OCI-LY3 (cell line): Measurements from ENCODE around the gene NT5DC1.
"Not testable (repeated sequence)": the region's sequence is repeated elsewhere in the genome, so short reads cannot be mapped to it uniquely, and the experiment has no call there.

Experiments used
- H2AFZ ChIP-seq: fragments of 200-600, 300-600 bp; shearing (Covaris generic); 2 replicates; pipeline ENCODE4 v1.6.0; 2014; ENCODE audit warnings: antibody characterized with exemption, low read depth, low read length
- H3K27ac ChIP-seq: fragments of 200-600, 300-600 bp; sonication (generic); 2 replicates; pipeline ENCODE4 v1.5.1; 2014; ENCODE audit warnings: mild to moderate bottlenecking, low read length, moderate library complexity, mixed read lengths
- H3K27me3 ChIP-seq: fragments of 200-600, 300-600 bp; sonication (generic); 2 replicates; pipeline ENCODE4 v1.6.1; 2014; ENCODE audit warnings: low read depth, low read length, mixed read lengths
- H3K36me3 ChIP-seq: fragments of 200-600, 300-600 bp; sonication (generic); replicated peaks from 2 replicates; pipeline ENCODE3; 2014; ENCODE audit warnings: low read depth, low read length, mixed read lengths
- H3K4me1 ChIP-seq: fragments of 300-600, 200-600 bp; sonication (generic); 2 replicates; pipeline ENCODE4 v1.6.1; 2014; ENCODE audit warnings: low read length, mixed read lengths
- H3K4me2 ChIP-seq: fragments of 200-600, 300-600 bp; sonication (generic); 2 replicates; pipeline ENCODE4 v1.6.1; 2014; ENCODE audit warnings: low read length, mixed read lengths
- H3K4me3 ChIP-seq: fragments of 300-600, 200-600 bp; sonication (generic); 2 replicates; pipeline ENCODE4 v1.5.1; 2014; ENCODE audit warnings: antibody characterized with exemption, mild to moderate bottlenecking, low read length, moderate library complexity
- H3K79me2 ChIP-seq: fragments of 300-600, 200-600 bp; shearing (Covaris generic); 2 replicates; pipeline ENCODE4 v1.6.1; 2014; ENCODE audit warnings: mild to moderate bottlenecking, low read length, mixed read lengths
- H3K9ac ChIP-seq: fragments of 300-600, 200-600 bp; shearing (Covaris generic); 2 replicates; pipeline ENCODE4 v1.6.0; 2014; ENCODE audit warnings: mild to moderate bottlenecking, low read length, moderate library complexity
- H3K9me3 ChIP-seq: fragments of 200-600, 300-600 bp; shearing (Covaris generic); 2 replicates; pipeline ENCODE4 v1.6.1; 2014; ENCODE audit warnings: low read length, mixed read lengths; ENCODE audit not compliant: insufficient read depth
- H4K20me1 ChIP-seq: fragments of 200-600, 300-600 bp; sonication (generic); 2 replicates; pipeline ENCODE4 v1.6.1; 2016; ENCODE audit warnings: low read length, mixed read lengths; ENCODE audit not compliant: insufficient read depth
- EZH2phosphoT487 ChIP-seq: fragments of 200-600 bp; shearing (Covaris generic); IDR thresholded peaks from 2 replicates; pipeline ENCODE4 v1.6.1; 2018; ENCODE audit warnings: antibody characterized with exemption, mixed run types, low read depth
- TF ChIP-seq, protein P1 (sequence below): fragments of 200-600, 300-600 bp; sonication (generic); IDR thresholded peaks from 2 replicates; pipeline ENCODE4 v1.5.1; 2014; ENCODE audit warnings: antibody characterized with exemption, low read length, low read depth

NT5DC1 gene

DNA sequence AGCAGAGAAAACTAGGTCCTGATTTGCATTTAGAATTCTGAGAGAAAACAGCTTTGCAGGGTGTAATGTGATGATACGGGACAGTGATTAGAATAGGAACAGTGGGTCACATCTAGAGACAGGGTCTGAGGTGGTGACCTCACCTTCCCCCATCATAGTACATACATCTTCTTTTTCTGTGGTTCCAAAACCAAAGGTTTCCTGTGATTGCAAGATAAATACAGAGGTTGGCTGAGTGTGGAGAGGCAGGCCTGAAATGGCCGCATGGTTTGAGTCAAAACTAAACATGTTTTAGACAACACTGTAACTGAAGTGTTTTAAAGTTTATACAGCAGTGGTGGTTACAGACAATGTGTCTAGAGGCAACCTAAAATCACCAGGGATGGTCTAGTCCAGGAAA, 10.4 kb upstream of the NT5DC1 start:
- Histone ChIP-seq H3K4me1 (peaks cover 55% of the 10 kb centered on the region), H3K79me2 (peaks cover 4% of the 10 kb centered on the region; the same call in 1 of the 2 replicates), H3K27me3 (no peaks in the 10 kb centered on the region), H3K4me2 (peak overlapping the region; percentile 12), H3K27ac (peak overlapping the region; percentile 97), H2AFZ (peak overlapping the region; percentile 69), H3K9ac (no peak overlapping the region), H4K20me1 (no peaks in the 10 kb centered on the region), H3K36me3 (peaks cover 15% of the 10 kb centered on the region), H3K9me3 (no peaks in the 10 kb centered on the region), H3K4me3 (no peak overlapping the region)
- no peak for TF ChIP-seq EZH2phosphoT487
- TF ChIP-seq, protein P1, sequence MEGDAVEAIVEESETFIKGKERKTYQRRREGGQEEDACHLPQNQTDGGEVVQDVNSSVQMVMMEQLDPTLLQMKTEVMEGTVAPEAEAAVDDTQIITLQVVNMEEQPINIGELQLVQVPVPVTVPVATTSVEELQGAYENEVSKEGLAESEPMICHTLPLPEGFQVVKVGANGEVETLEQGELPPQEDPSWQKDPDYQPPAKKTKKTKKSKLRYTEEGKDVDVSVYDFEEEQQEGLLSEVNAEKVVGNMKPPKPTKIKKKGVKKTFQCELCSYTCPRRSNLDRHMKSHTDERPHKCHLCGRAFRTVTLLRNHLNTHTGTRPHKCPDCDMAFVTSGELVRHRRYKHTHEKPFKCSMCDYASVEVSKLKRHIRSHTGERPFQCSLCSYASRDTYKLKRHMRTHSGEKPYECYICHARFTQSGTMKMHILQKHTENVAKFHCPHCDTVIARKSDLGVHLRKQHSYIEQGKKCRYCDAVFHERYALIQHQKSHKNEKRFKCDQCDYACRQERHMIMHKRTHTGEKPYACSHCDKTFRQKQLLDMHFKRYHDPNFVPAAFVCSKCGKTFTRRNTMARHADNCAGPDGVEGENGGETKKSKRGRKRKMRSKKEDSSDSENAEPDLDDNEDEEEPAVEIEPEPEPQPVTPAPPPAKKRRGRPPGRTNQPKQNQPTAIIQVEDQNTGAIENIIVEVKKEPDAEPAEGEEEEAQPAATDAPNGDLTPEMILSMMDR = no peak

DNA sequence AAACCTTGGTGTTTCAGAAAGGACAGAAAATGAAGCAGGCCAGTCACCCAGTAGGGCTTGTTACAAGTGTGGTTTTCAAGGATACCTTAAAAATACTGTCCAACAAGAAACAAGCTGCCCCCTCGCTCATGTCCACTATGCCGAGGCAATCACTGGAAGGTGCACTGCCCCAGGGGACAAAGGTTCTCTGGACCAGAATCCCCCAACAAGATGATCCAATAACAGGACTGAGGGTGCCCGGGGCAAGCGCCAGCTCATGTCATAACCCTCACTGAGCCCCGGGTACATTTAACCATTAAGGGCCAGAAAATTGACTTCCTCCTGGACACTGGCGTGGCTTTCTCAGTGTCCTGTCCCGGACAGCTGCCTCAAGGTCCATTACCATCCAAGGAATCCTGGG, 6.6 kb upstream of the NT5DC1 start:
- Histone ChIP-seq H3K4me2 (no peak overlapping the region), H3K27ac (no peak overlapping the region), H3K4me3 (no peak overlapping the region), H3K27me3 (no peaks in the 10 kb centered on the region), H2AFZ (no peak overlapping the region), H3K79me2 (peaks cover 4% of the 10 kb centered on the region; the same call in 1 of the 2 replicates), H4K20me1 (no peaks in the 10 kb centered on the region), H3K9me3 (no peaks in the 10 kb centered on the region), H3K4me1 (peaks cover 22% of the 10 kb centered on the region), H3K9ac (no peak overlapping the region), H3K36me3 (peaks cover 17% of the 10 kb centered on the region)
- no peak for TF ChIP-seq EZH2phosphoT487
- TF ChIP-seq, protein P1 = no peak

DNA sequence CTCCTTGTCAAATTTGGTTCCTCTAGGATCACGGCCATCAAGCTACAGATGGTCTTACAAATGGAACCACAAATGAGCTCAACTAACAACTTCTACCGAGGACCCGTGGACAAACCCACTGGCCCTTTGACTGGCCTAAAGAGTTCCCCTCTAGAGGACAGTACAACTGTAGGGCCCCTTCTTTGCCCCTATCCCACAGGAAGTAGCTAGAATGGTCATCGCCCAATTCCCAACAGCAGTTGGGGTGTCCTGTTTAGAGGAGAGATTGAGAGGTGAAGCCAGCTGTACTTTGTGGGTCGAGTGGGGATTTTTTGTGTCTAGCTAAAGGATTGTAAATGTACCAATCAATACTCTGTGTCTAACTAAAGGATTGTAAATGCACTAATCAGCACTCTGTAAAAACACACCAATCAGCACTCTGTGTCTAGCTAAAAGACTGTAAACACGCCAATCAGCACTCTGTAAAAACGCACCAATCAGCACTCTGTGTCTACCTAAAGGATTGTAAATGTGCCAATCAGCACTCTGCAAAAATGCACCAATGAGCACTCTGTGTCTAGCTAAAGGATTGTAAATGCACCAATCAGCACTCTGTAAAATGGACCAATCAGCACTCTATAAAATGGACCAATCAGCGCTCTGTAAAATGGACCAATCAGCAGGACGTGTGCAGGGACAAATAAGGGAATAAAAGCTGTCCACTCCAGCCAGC, 4.4 kb upstream of the NT5DC1 start:
- not testable (repeated sequence) for H2AFZ ChIP-seq, H4K20me1 ChIP-seq, H3K36me3 ChIP-seq, H3K9ac ChIP-seq, H3K79me2 ChIP-seq, H3K27ac ChIP-seq, H3K4me2 ChIP-seq, H3K27me3 ChIP-seq, H3K9me3 ChIP-seq, H3K4me3 ChIP-seq
- peaks cover 10% of the 10 kb centered on the region for H3K4me1 ChIP-seq

DNA sequence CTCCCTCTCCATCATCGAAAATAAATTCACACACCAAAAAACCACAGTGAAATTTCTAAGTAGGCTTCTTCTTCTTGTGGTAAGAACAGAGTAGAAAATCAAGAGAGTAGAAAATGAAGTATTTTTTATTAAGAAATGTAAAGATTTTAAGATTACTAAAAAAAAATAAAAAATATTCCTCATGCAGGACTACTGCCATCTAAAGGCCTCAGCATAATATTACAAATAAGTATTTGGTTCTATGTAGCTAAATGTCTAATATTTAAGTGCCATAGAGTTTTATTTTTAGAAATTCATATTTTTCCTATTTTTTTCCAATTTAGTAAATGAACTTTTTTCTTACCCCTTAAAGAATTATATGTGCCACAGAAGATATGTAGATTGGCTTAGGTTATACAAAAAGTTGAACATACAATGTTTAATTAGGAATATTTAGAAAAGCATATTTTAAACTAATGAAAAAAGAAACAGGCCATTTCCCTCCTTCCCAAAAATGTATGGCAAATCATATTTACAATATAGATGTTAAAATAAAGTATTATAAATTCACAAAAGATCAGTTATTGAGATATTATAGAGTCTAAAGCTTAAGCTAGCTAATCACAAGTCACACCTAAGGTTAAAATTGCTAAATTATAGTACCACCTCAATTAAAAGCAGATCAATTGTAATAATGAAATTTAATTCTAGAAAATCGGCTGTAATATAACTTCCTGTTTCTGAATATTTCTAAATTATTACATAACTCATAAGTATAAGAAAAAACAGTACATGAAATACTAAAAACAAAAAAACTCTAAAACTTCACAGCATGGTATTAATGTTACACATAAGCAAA, 3.5 kb upstream of the NT5DC1 start:
- Histone ChIP-seq H3K27ac (no peak overlapping the region), H3K9ac (no peak overlapping the region), H3K4me2 (no peak overlapping the region), H3K27me3 (no peaks in the 10 kb centered on the region), H3K79me2 (peaks cover 14% of the 10 kb centered on the region), H3K9me3 (no peaks in the 10 kb centered on the region), H3K36me3 (peaks cover 3% of the 10 kb centered on the region), H3K4me1 (peaks cover 16% of the 10 kb centered on the region), H4K20me1 (no peaks in the 10 kb centered on the region), H3K4me3 (no peak overlapping the region), H2AFZ (no peak overlapping the region)
- no peak for TF ChIP-seq EZH2phosphoT487
- TF ChIP-seq, protein P1 = peak; percentile 30; the same call in 1 of the 2 replicates
